PC-3 (cell line): Measurements from ENCODE around the gene VILL. TPM values are rescaled to one million over a fixed set of nuclear protein-coding genes. Genes with fewer than 3 reads are reported as not detected.
A peak's percentile ranks its signal among the peaks of the same experiment; 100 is the strongest.

ENCODE experiments used
- ATAC-seq: fragments of 200-7000 bp; cut with Tn5 transposase; 2 replicates; pipeline ENCODE4 v1.9.1; 2020; ENCODE audit warnings: mild to moderate bottlenecking, moderate library complexity
- BruUV-seq: library from RNA; stranded (reverse); fragments of 400-500 nt; replicated peaks from 2 replicates; lab custom pipeline; 2021; lab: Mats Ljungman, UMichigan
- CTCF ChIA-PET: fragments of 300-600 bp; sonication (Branson Sonifier 250); formaldehyde crosslinking; loops from one replicate; lab custom pipeline; 2022; ENCODE audit warnings: antibody characterized with exemption; lab: Charles Lee
- POLR2A ChIA-PET: fragments of 300-600 bp; sonication (Branson Sonifier 250); formaldehyde crosslinking; loops from one replicate; lab custom pipeline; 2022; ENCODE audit warnings: antibody characterized with exemption; ENCODE audit not compliant: unreplicated experiment; lab: Charles Lee
- DNase-seq: peaks from one replicate; pipeline ENCODE4 v3.0.0-alpha.2; 2015
- H2AFZ ChIP-seq: fragments of 300-600 bp; sonication (generic); 2 replicates; pipeline ENCODE4 v1.6.0; 2016; ENCODE audit warnings: antibody characterized with exemption, low read length
- H3F3A ChIP-seq: fragments of 300-600 bp; sonication (generic); one replicate; pipeline ENCODE4 v1.6.0; 2017; ENCODE audit warnings: antibody characterized with exemption, low read length, control low read depth, mild to moderate bottlenecking; ENCODE audit not compliant: unreplicated experiment
- H3K27ac ChIP-seq: fragments of 300-600 bp; sonication (generic); 2 replicates; pipeline ENCODE4 v1.5.1; 2016; ENCODE audit warnings: mild to moderate bottlenecking, low read length
- H3K27me3 ChIP-seq: fragments of 300-600 bp; sonication (generic); 2 replicates; pipeline ENCODE4 v1.6.1; 2016; ENCODE audit warnings: low read length, mixed read lengths
- H3K36me3 ChIP-seq: fragments of 300-600 bp; sonication (generic); 2 replicates; pipeline ENCODE4 v1.6.1; 2016; ENCODE audit warnings: low read depth, mixed run types, low read length, mixed read lengths
- H3K4me1 ChIP-seq: fragments of 300-600 bp; sonication (generic); 2 replicates; pipeline ENCODE4 v1.5.1; 2016; ENCODE audit warnings: low read length; ENCODE audit not compliant: insufficient read depth
- H3K4me2 ChIP-seq: fragments of 300-600 bp; sonication (generic); 2 replicates; pipeline ENCODE4 v1.6.0; 2016; ENCODE audit warnings: low read length
- H3K4me3 ChIP-seq: fragments of 300-600 bp; sonication (generic); 2 replicates; pipeline ENCODE4 v1.5.1; 2016; ENCODE audit warnings: mild to moderate bottlenecking, low read length, mixed read lengths
- H3K79me2 ChIP-seq: fragments of 300-600 bp; sonication (generic); 2 replicates; pipeline ENCODE4 v1.6.1; 2017; ENCODE audit warnings: low read length, mixed read lengths
- H3K9ac ChIP-seq: fragments of 300-600 bp; sonication (generic); 2 replicates; pipeline ENCODE4 v1.6.0; 2016; ENCODE audit warnings: mild to moderate bottlenecking, low read length
- H3K9me2 ChIP-seq: fragments of 300-600 bp; sonication (generic); replicated peaks from 2 replicates; pipeline ENCODE4 v1.6.1; 2016; ENCODE audit warnings: mixed run types, low read length, mixed read lengths
- H3K9me3 ChIP-seq: fragments of 300-600 bp; sonication (generic); 2 replicates; pipeline ENCODE4 v1.6.1; 2016; ENCODE audit warnings: low read length, mixed read lengths
- H4K20me1 ChIP-seq: fragments of 300-600 bp; sonication (generic); 2 replicates; pipeline ENCODE4 v1.6.1; 2016; ENCODE audit warnings: low read length, mixed read lengths
- EZH2 ChIP-seq: fragments of 300-600 bp; sonication (generic); IDR thresholded peaks from one replicate; pipeline ENCODE4 v1.6.1; 2017; ENCODE audit warnings: antibody characterized with exemption, mild to moderate bottlenecking, low read length; ENCODE audit not compliant: unreplicated experiment
- EZH2phosphoT487 ChIP-seq: fragments of 300-600 bp; sonication (generic); IDR thresholded peaks from 2 replicates; pipeline ENCODE4 v1.6.1; 2018; ENCODE audit warnings: mild to moderate bottlenecking, antibody characterized with exemption, low read length, borderline replicate concordance
- intact Hi-C: fragments of 100-400 bp; cut with micrococcal nuclease; formaldehyde crosslinking; loops from 2 replicates; pipeline ENCODE4 v1.9.0; 2023
- total RNA-seq: library from RNA; depleted of rRNA; stranded (reverse); fragments of >200 nt; gene quantifications from 2 replicates; pipeline ENCODE4 v1.2.3, GENCODE V29; 2014
- TF ChIP-seq, protein P1 (sequence below): fragments of 300-600 bp; sonication (generic); conservative IDR thresholded peaks from 2 replicates; pipeline ENCODE4 v1.5.1; 2017; ENCODE audit warnings: antibody characterized with exemption, low read depth, mild to moderate bottlenecking, low read length

Gene VILL
- total RNA-seq, 1 experiment from 2014 or later = 0.44 TPM

- ChIA-PET CTCF (interaction anchor here (1.0 kb wide), 1 partner anchor 18 kb away, joined by 3 read pairs; no protein-coding TSS in a partner anchor), POLR2A (no interaction called here)
- Histone ChIP-seq H4K20me1 (no peaks in the 10 kb centered on the region), H3K9me3 (no peaks in the 10 kb centered on the region), H3K4me2 (peak overlapping the region; percentile 87), H3K9ac (no peak overlapping the region), H3K4me3 (peak overlapping the region; percentile 80), H3K9me2 (no peaks in the 10 kb centered on the region), H3F3A (no peaks in the 10 kb centered on the region), H3K79me2 (no peaks in the 10 kb centered on the region), H2AFZ (no peak overlapping the region), H3K36me3 (no peaks in the 10 kb centered on the region), H3K27me3 (no peaks in the 10 kb centered on the region), H3K4me1 (peaks cover 24% of the 10 kb centered on the region), H3K27ac (no peak overlapping the region)
- TF ChIP-seq EZH2 (no peak), EZH2phosphoT487 (no peak)
- TF ChIP-seq, protein P1, sequence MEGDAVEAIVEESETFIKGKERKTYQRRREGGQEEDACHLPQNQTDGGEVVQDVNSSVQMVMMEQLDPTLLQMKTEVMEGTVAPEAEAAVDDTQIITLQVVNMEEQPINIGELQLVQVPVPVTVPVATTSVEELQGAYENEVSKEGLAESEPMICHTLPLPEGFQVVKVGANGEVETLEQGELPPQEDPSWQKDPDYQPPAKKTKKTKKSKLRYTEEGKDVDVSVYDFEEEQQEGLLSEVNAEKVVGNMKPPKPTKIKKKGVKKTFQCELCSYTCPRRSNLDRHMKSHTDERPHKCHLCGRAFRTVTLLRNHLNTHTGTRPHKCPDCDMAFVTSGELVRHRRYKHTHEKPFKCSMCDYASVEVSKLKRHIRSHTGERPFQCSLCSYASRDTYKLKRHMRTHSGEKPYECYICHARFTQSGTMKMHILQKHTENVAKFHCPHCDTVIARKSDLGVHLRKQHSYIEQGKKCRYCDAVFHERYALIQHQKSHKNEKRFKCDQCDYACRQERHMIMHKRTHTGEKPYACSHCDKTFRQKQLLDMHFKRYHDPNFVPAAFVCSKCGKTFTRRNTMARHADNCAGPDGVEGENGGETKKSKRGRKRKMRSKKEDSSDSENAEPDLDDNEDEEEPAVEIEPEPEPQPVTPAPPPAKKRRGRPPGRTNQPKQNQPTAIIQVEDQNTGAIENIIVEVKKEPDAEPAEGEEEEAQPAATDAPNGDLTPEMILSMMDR = no peak
- no peak for DNase-seq
- BruUV-seq = no TSS peak
- intact Hi-C loops = no loop called here
- ATAC-seq = no peak
Observed at GRCh38 chr3:38022896-38023709, 32.5 kb downstream of the VILL start.

GRCh38 chr3:38026856-38027255, 36.3 kb downstream of the VILL start:
- no peaks in the 10 kb centered on the region for H3F3A ChIP-seq
- no peaks in the 10 kb centered on the region for H4K20me1 ChIP-seq
- POLR2A ChIA-PET = no interaction called here
- no TSS peak for BruUV-seq
- no peaks in the 10 kb centered on the region for H3K9me3 ChIP-seq
- peaks cover 44% of the 10 kb centered on the region for H3K4me1 ChIP-seq
- no peak overlapping the region for H3K27ac ChIP-seq
- H3K4me2 ChIP-seq = no peak overlapping the region
- CTCF ChIA-PET = no interaction called here
- H3K27me3 ChIP-seq = no peaks in the 10 kb centered on the region
- DNase-seq = no peak
- no peak overlapping the region for H3K9ac ChIP-seq
- intact Hi-C loops = no loop called here
- no peaks in the 10 kb centered on the region for H3K9me2 ChIP-seq
- no peak for ATAC-seq
- H2AFZ ChIP-seq = no peak overlapping the region
- TF ChIP-seq, protein P1 = no peak
- TF ChIP-seq EZH2 = no peak
- no peak for TF ChIP-seq EZH2phosphoT487
- no peaks in the 10 kb centered on the region for H3K79me2 ChIP-seq
- no peaks in the 10 kb centered on the region for H3K36me3 ChIP-seq
- H3K4me3 ChIP-seq = no peak overlapping the region
